ENCODE data around the gene ZNF385C. TPM values are rescaled to one million over a fixed set of nuclear protein-coding genes. Genes with fewer than 3 reads are reported as not detected.
"Not testable (repeated sequence)": the region's sequence is repeated elsewhere in the genome, so short reads cannot be mapped to it uniquely, and the experiment has no call there.

Gene ZNF385C
- total RNA-seq, 1 experiment from 2014 or later = 1.1 TPM

GRCh38 chr17:42143138-42143537, 44.9 kb upstream of the ZNF385C start:
- DNase-seq (ENCODE audit: low read depth, low spot score); intact Hi-C loops (cut with micrococcal nuclease); BruUV-seq (replicated peaks): not testable (repeated sequence)

GRCh38 chr17:42142371-42142896, 44.2 kb upstream of the ZNF385C start:
- POLR2A ChIA-PET = no interaction called here
- Histone ChIP-seq H3K4me3 (replicated peaks in 1 of 2; ENCODE audit: low read depth in 1 of 2, low read length in 2 of 2) (no peak overlapping the region), H4K20me1 (ENCODE audit: insufficient read depth) (no peaks in the 10 kb centered on the region), H3K9ac (ENCODE audit: low read length) (no peak overlapping the region), H3K4me2 (ENCODE audit: low read length) (no peak overlapping the region), H3K9me2 (ENCODE audit: insufficient read depth) (no peaks in the 10 kb centered on the region), H3K4me1 (ENCODE audit: control insufficient read depth in 1 of 2, insufficient read depth in 2 of 2, low read length in 2 of 2) (no peaks in the 10 kb centered on the region), H3K79me2 (ENCODE audit: insufficient read depth, low read length) (peaks cover 81% of the 10 kb centered on the region), H3K27ac (ENCODE audit: low read depth, low read length) (no peak overlapping the region), H3K9me3 (ENCODE audit: control insufficient read depth in 1 of 2, insufficient read depth in 1 of 2, low read depth in 1 of 2, low read length in 2 of 2) (no peaks in the 10 kb centered on the region), H3K27me3 (ENCODE audit: insufficient read depth, low read length) (no peaks in the 10 kb centered on the region), H2AFZ (ENCODE audit: low read depth, low read length, poor library complexity, severe bottlenecking) (no peak overlapping the region), H3K36me3 (ENCODE audit: control insufficient read depth in 1 of 2, insufficient read depth in 2 of 2, low read length in 2 of 2) (peaks cover 12 to 14% of the 10 kb centered on the region in 2 experiments; a peak in 3 of 4 replicates)
- DNase-seq (ENCODE audit: low read depth, low spot score) (no peak), ATAC-seq (no peak)
- intact Hi-C loops (cut with micrococcal nuclease) = no loop called here
- CTCF ChIA-PET = no interaction called here
- no peak for TF ChIP-seq YY1 (IDR thresholded peaks at IDR 0.05; ENCODE audit: extremely low read depth, insufficient replicate concordance, low read depth, low read length)
- no peak for TF ChIP-seq REST (IDR thresholded peaks at IDR 0.05; ENCODE audit: low read depth)
- no peak for TF ChIP-seq ZBTB33 (IDR thresholded peaks at IDR 0.05; ENCODE audit: extremely low read depth, insufficient replicate concordance, low read length)
- RAD21 ChIA-PET (ENCODE audit: low non-redundant PET in 1 of 2, low total read pairs in 2 of 2, uncharacterized antibody in 2 of 2, unreplicated experiment in 2 of 2) = no interaction called here
- no TSS peak for BruUV-seq (replicated peaks)

More at GRCh38 chr17:42143138-42143537, 44.9 kb upstream of the ZNF385C start:
- RAD21 ChIA-PET (ENCODE audit: low non-redundant PET in 1 of 2, low total read pairs in 2 of 2, uncharacterized antibody in 2 of 2, unreplicated experiment in 2 of 2); H4K20me1 ChIP-seq (ENCODE audit: insufficient read depth); H3K4me1 ChIP-seq (ENCODE audit: control insufficient read depth in 1 of 2, insufficient read depth in 2 of 2, low read length in 2 of 2); H3K27ac ChIP-seq (ENCODE audit: low read depth, low read length); POLR2A ChIA-PET; H3K27me3 ChIP-seq (ENCODE audit: insufficient read depth, low read length); H3K9ac ChIP-seq (ENCODE audit: low read length); H3K4me3 ChIP-seq (replicated peaks in 1 of 2; ENCODE audit: low read depth in 1 of 2, low read length in 2 of 2); H3K9me2 ChIP-seq (ENCODE audit: insufficient read depth); H2AFZ ChIP-seq (ENCODE audit: low read depth, low read length, poor library complexity, severe bottlenecking); CTCF ChIA-PET; H3K4me2 ChIP-seq (ENCODE audit: low read length); H3K9me3 ChIP-seq (ENCODE audit: control insufficient read depth in 1 of 2, insufficient read depth in 1 of 2, low read depth in 1 of 2, low read length in 2 of 2); ATAC-seq: not testable (repeated sequence)
- peaks cover 81% of the 10 kb centered on the region for H3K79me2 ChIP-seq (ENCODE audit: insufficient read depth, low read length)
- peaks cover 12 to 14% of the 10 kb centered on the region in 2 experiments; a peak in 3 of 4 replicates for H3K36me3 ChIP-seq (ENCODE audit: control insufficient read depth in 1 of 2, insufficient read depth in 2 of 2, low read length in 2 of 2)
